GM20431 (cell line): Measurements from ENCODE around the gene SELENBP1.
"Not testable (repeated sequence)": the region's sequence is repeated elsewhere in the genome, so short reads cannot be mapped to it uniquely, and the experiment has no call there.

ENCODE experiments used
- in situ Hi-C: fragments of 300-500 bp; cut with MseI, MboI; formaldehyde crosslinking; loops from one replicate; pipeline ENCODE4 v1.15.0; 2020; ENCODE audit warnings: low sequenced_read_pairs; ENCODE audit not compliant: unreplicated experiment

SELENBP1 gene

GRCh38 chr1:151372058-151372934, at the start of gene SELENBP1:
Gene SELENBP1 (minus strand): TSS chr1:151372705. CDS start chr1:151372641, 64 bp downstream.
- in situ Hi-C loops, result no loop called here

GRCh38 chr1:151419819-151420218, 47.3 kb upstream of the SELENBP1 start:
- in situ Hi-C loops, result no loop called here

- in situ Hi-C loops, result no loop called here
These were observed 45.6 kb upstream of the SELENBP1 start for GRCh38 chr1:151418081-151418480.

- in situ Hi-C loops, result no loop called here
These were observed 43.7 kb upstream of the SELENBP1 start for GRCh38 chr1:151416231-151416630.

- in situ Hi-C loops, result no loop called here
These were observed 39.4 kb upstream of the SELENBP1 start for GRCh38 chr1:151411884-151412283.

- in situ Hi-C loops, result no loop called here
These were observed 36.4 kb upstream of the SELENBP1 start for GRCh38 chr1:151408891-151409290.

- in situ Hi-C loops, result no loop called here
These were observed 34.8 kb upstream of the SELENBP1 start for GRCh38 chr1:151407304-151407703.

GRCh38 chr1:151406176-151406575, 33.7 kb upstream of the SELENBP1 start:
- in situ Hi-C loops, result no loop called here

- in situ Hi-C loops, result no loop called here
These were observed 32.9 kb upstream of the SELENBP1 start for GRCh38 chr1:151405187-151405951.

- in situ Hi-C loops, result no loop called here
These were observed 31.1 kb upstream of the SELENBP1 start for GRCh38 chr1:151403612-151404011.

GRCh38 chr1:151402764-151403163, 30.3 kb upstream of the SELENBP1 start:
- in situ Hi-C loops, result no loop called here

GRCh38 chr1:151401860-151402259, 29.4 kb upstream of the SELENBP1 start:
- in situ Hi-C loops, result no loop called here

- in situ Hi-C loops, result no loop called here
These were observed 28.8 kb upstream of the SELENBP1 start for GRCh38 chr1:151401125-151401788.

- in situ Hi-C loops, result no loop called here
These were observed 27.0 kb upstream of the SELENBP1 start, which contains the start of gene PSMB4 for GRCh38 chr1:151399324-151400171. Gene PSMB4 (plus strand): TSS chr1:151399573. CDS start chr1:151399588, 15 bp downstream.

GRCh38 chr1:151396265-151396664, 23.8 kb upstream of the SELENBP1 start:
- in situ Hi-C loops, result not testable (repeated sequence)

- in situ Hi-C loops, result no loop called here
These were observed 21.1 kb upstream of the SELENBP1 start for GRCh38 chr1:151393583-151393982.

GRCh38 chr1:151391079-151391563, 18.6 kb upstream of the SELENBP1 start:
- in situ Hi-C loops, result no loop called here

- in situ Hi-C loops, result not testable (repeated sequence)
These were observed 17.9 kb upstream of the SELENBP1 start for GRCh38 chr1:151390221-151391078.

GRCh38 chr1:151386002-151386401, 13.5 kb upstream of the SELENBP1 start:
- in situ Hi-C loops, result no loop called here
